ENCODE data around the gene MRPL55.
A peak's percentile ranks its signal among the peaks of the same experiment; 100 is the strongest.
"Not testable (repeated sequence)": the region's sequence is repeated elsewhere in the genome, so short reads cannot be mapped to it uniquely, and the experiment has no call there.

Gene MRPL55

DNA sequence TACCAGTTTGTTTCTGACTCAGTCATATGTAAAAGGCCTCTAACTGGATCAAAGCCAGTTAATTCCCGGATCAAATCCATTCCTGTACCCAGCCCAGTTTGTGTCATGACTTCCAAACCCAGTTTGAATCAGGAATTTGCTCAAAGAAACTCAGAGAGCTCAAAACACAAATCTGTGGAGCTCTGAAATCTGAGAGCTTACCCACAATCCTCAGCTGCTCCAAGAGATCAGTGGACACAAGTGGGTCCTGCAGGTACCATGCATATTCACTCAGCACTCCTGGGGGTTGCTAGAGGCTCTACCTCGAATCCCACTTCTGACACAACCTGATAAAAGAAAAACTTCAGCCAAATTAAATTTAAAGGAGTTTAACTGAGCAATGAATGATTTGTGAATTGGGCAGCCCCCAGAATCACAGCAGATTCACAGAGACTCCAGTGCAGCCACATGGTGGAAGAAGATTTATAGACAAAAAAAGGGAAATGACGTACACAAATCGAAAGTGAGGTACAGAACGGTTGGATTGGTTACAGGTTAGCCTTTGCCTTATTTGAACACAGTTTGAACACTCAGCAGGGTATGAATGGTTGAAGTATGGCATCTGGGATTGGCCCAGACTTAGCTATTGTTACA is 11.9 kb upstream of the MRPL55 start:
- no peak for DNase-seq

DNA sequence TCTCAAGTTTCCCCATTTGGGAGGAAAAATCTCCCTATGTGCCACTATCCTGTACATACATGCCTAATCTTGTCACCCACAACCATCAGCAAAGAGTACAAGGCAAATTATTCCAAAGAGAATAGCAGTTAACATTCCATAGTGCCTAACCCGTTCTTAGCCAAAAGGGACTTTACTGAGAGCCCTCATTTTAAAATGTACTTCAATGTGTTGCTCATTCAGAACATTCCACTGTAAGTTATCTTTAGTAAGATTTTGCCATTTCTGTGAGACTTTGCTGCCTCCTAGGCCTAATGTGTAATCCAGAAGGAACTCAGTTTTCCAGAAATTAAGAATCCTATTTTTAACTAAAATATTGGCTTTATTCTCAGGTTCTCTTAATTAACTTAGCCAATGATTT is 11.3 kb upstream of the MRPL55 start:
- DNase-seq = no peak

DNA sequence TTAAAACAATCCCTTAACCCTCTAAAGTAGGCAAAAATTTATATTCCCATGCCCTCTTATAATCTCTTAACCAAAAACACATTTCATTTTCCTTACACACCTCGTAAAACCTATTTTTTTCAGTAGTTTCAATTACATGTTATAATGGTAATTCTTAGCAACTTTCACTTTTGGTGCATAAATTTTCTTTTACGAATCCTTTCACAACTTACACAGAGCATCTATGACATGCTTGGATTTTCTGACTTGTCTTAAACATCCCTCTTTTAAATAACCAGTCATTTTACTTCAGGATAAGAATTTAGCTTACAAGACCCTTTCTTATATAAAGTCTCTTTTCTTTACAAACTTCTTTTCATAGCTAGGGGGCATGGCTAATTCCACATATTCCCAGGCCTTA is 8.9 kb upstream of the MRPL55 start:
- no peak for DNase-seq

DNA sequence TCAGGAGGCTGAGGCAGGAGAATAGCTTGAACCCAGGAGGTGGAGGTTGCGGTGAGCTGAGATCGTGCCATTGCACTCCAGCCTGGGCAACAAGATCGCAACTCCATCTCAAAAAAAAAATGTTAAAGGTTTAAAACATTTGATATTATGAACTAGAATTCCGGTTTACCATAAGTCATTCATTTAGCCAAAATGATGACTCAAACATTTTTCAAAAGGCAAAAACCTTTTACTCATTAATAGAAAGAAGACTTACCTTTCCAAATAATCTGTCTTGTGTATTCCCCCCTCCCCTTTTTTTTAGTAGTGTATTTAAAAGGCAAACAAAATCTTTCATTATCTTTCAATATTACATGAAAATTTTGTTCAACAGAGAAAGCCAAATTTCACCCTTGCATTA is 8.2 kb upstream of the MRPL55 start:
- DNase-seq = no peak

DNA sequence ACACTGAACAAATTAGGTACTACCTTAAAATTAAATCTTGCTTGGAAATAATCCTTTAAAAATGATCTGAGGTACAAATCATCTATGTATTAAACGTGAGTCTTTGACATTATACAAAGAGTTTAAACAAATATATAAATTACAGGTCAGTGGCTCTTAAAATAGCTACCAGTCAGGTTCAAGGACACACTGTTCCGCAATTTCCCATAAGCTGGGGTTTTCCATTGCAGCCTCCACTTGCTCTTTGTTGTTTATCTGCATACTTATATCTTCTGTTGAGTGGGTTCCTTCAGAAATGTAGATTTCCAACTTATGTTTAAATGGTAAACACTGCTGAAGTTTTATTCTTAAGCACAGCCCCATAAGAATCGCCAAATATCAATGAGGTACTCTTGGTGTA is 5.7 kb upstream of the MRPL55 start:
- DNase-seq = no peak

DNA sequence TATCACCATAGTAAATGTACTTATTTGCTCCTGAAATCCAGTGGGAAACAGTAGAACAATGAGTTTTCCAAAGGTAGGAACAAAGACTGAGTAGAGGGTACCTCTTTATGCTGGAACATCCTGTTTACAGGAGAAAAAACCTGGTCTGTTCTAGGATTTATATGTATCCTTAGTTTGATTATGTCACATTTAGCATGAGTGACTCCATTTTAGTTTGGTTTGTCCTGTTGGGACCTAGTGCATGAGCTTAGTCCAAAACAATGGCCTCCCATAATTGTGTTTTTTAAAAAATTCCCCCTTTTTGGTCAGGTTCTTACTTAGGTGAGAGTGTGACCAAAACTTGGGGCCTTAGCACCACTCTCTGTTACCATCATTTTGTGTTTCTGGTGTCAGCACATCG is 3.5 kb upstream of the MRPL55 start:
- DNase-seq = no peak

DNA sequence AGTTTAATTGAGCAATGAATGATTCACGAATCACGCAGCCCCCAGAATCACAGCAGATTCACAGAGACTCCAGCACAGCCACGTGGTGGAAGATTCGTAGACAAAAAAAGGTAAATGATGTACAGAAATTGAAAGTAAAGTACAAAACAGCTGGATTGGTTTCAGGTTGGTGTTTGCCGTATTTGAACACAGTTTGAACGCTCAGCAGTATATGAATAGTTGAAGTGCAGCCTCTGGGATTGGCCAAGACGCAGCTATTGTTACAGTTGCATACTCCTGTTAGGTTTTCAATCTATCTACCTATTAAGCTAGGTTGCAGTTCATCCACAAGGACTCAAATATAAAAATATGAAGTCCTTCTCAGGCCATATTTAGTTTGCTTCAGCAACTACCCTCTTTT is 3.1 kb upstream of the MRPL55 start:
- DNase-seq = no peak

DNA sequence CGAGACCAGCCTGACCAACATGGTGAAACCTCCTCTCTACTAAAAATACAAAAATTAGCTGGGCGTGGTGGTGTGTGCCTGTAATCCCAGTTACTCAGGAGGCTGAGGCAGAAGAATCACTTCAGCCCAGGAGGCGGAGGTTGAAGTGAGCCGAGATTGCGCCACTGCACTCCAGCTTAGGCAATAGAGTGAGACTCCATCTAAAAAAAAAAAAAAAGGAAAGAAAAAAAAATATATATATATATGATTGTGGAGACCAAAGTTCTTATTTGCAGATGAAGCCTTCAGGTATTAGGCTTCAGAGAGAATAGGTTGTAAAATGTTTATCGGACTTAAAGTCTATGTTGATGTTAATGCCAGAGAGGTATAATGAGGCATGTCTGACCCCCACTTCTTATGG is 2.2 kb upstream of the MRPL55 start:
- DNase-seq = not testable (repeated sequence)

DNA sequence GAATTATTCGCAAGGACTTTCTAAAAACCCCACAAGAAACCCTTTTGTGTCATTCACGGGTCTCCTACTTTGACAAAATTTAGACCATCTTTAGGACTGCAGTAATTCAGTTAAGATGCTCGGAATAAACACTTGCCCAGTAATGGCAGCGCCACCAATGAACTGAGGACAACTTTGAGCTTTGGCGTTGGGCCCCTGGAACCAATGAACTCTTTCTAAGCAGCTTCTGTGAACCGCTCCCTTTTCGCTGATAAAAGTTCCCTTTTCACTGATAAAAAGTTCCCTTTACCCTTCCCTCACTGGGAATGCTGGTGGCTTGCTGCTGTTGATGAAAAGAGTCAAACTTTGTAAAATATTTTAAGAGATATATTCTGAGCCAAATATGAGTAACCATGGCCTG is 1.5 kb upstream of the MRPL55 start:
- no peak for DNase-seq

DNA sequence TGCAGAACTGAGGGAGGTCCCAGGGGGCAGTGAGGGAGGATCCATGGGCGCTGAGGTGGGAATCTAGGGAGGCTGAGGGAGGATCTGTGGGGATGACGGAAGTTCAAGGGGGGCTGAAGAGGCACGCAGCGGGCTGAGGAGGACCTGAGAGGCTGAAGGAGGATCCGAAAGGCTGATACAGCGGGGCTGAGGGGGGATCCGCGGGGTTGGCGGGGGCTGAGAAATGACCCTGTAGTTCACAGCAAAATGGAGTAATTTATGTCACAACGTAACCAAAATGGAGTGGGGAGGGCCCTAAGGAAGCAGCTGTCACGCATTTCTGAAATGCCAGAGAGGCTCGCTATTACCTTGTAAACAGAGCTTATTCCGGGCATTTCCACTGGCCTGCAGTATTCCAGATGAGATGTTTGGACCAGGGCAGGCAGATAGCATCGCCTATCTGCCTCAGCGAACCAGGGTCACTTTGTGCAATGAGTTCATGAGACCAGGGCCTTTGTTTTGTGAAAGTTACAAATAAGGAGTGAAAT is 926 bp upstream of the MRPL55 start:
- no peak for DNase-seq

DNA sequence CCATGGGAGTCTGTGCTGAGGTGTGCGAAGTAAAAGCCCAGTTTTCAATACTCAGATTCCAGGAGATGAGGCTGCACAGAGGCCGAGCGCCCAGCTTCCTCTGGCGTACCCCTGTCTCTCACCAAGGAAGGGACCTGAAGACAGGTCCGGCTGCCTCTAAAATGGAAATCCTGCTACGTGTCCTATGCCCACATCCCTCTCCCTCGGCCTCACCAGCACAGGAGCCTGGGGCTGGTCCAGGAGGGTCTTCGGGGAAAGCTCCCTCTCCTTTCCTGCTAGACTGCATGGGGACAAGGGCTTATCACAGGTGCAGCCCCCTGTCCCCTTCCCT is 392 bp downstream of the MRPL55 start:
- no peak for DNase-seq

DNA sequence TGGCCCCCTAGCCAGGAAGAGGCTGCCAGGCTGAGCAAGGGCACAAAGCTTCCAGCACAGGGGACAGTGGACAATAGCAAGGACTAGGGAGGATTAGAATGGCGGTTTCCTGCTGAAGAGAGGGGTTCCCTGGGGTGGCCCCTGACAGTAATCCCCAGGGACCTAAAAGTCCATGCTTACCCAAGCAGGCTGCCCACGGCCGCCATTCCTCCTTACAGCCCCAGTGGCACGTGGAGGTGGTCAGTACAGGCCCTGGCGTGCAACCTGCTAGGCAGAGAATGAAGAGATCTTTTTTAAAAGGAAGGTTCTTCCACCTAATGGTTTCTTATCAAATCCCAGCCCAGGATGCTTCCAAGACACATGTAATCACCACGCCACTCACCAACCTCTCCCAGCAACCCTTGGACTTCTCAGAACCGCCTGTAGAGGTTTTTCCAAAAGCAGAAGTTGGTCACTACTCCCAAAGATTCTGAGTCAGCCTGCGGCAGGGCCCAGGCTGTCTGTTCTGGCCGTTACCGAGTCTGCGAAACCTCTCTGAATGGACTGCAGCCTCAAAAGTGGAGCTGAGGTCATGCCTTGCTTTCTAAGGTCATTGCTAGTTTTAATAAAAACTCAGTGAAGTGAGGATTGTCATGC is 926 bp downstream of the MRPL55 start:
- no peak for DNase-seq

DNA sequence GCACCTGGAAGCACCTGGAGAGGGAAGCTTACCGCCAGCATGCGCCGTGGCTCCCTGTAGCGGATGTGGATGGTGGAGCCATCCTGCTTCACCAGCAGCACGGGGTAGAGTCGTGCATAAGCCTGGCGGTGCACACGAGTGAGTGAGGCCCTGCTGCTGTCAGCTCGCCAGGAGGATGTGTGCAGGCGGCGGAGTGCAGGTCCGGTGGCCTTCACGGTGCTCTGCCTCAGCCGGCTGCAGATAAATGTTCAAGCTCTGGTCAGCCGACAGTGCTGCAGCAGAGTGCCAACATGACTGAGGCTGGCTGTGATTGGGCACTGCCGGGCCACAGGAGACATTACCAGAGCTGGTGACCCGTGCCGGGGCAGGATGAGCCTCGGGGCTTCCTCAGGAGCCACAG is 1.5 kb downstream of the MRPL55 start:
- DNase-seq = no peak

DNA sequence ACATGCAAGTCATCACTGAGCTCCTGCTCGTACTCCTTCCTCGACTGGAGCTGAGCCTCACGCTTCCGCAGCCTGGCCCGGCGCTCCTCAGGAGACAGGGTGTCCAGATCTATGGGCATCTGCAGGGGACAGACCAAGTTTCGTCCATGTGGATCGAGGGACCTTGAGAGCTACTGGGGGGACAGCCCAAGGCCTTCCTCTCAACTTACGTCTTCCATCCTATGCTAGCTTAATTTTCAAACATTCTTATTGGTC is 2.4 kb downstream of the MRPL55 start:
- no peak for DNase-seq

DNA sequence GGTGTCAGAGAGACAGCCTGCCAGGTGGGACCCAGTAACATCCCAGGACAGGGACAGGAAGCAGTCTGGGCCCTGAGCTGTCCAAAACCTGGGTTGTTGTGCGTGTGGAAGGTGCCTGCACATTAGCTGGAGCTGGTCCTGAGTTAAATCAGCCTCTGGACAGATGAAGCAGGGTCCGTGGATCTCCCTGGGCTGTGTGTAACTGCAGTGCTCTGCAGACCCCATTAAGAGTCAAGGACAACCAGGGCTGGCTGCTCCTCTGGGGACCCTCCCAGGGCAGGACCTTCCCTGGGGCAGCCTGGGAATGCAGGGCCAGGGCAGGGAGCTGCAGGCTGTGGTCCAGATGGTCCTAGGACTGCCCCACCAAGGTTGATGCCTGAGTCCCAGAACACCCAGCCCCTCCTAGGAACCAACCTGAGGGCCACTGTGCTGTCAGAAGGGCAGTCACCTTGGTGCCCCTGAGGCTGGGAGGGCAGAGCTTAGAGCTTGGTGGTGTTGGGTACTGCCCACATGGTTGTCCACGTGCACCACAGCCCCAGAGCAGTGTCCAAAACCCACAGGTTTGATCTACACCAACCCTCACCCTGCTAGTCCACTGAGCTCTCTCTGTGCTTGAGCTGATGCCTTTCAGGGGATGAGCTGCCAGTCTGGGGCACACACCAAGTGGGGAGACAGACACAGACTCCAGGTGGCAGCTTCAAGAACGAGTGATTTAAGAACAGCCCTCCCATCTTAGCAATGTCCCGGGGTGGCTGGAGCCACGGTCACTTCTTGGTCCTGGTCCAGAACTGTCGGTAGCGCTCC is 2.9 kb downstream of the MRPL55 start:
- no peak for DNase-seq

DNA sequence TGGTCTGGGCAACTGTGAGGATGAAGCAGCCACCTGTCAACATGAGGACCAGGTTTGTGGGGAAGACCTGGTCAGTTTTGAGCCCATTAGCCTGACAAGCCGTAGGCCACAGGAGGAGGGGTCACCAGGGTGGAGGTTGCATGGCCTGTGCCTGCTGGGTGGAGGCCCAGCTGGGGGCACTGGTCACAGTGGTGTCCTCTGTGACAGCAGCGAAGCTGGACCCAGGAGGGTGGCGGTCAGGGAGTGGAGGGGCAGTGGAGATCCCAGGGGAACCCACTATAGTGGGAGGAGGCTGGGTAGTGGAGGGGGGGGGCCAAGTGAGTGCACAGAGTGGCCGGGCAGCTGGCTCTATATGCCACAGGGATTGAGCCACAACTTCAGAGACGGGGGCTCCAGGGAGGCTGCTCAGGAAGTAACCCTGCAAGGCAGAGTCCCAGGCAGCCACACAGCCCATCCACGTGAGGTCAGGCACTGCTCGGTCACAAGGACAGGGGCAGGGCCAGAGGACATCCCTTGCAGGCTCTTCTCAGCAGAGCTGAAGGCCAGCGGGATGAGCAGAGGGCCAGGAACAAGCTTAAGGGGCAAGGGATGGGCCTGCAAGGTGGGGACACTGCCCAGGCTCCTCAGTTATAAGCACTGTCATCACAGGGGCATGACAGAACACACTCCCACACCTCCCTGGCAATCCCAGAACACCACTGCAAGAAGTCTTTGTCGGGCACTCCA is 3.7 kb downstream of the MRPL55 start:
- no peak for DNase-seq

DNA sequence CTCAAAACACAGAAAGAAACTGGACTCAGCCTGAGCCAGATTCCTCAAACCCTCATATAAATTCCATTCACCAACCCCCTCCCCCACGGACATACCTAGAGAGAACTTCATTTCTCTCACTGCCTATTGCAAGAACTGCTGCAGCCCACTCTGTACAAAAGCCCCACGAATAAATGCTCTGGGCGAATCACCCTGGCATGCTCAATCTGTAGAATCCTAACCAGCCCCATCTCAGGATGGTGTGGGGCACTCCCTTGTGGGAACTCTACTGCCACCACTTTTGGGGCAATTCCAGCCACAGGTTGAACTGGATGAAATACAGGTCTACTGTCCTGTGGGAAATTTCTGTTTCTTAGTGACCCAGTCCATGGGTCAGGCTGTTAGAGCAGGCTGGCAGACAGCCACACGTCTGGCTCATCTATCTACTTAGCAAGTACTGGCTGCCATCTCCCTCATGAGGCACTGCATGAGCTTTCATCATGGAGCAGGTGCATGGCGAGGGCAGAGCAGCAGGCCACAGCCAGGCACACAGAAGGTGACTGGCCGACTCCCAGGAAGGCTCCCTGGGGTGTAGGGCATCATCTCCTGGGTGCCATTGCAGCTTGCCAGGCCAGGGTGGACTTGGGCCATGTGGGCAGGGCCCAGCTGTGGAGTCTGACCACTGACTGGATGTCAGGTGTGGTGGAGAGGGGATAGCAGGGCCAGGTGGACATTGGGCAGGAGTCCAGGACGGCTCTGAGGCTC is 4.4 kb downstream of the MRPL55 start:
- DNase-seq = no peak

DNA sequence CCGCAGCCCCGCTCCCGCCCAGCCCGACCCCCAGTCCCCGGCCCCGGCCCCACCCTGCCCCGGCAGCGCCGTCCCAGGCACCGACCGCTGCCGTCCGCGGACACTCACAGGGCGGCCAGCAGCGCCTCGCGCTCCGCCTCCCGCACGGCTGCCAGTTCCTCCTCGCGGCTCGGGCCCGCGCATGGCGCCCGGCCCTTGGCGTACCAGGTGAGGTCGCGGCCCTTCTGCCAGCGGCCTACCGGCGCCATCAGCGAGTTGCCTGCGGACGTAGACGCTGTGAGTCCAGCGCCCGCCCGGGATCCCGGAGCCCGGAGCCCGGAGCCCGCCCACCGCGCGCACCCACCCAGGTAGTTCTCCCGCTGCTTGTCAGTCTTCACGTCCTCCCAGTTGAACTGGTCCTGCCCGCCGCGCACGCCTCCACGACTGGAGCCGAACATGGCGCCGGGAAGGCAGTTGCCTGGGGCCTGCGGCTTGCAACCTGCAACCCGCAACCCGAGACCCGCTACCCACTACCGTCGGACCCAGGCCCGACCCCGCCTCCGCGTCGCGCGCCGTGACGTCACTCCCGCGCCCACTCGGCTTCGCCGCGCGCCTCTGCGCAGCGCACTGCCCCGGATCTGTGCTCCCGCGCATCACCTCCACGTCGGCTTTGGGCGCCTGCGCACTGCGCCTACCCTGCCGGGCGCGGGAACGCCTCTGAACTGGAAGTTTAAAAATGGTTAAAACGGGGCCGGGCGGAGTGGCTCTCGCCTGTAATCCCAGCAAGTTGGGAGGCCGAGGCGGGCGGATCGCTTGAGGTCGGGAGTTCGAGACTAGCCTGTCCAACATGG is 6.1 kb downstream of the MRPL55 start, which contains the start of gene C1orf35:
Gene C1orf35, minus strand, starts transcription at position 535 of the 830 bp plus-strand sequence. Its CDS starts 98 bp downstream, at position 437.
- peak; percentile 79 to 90 for DNase-seq

DNA sequence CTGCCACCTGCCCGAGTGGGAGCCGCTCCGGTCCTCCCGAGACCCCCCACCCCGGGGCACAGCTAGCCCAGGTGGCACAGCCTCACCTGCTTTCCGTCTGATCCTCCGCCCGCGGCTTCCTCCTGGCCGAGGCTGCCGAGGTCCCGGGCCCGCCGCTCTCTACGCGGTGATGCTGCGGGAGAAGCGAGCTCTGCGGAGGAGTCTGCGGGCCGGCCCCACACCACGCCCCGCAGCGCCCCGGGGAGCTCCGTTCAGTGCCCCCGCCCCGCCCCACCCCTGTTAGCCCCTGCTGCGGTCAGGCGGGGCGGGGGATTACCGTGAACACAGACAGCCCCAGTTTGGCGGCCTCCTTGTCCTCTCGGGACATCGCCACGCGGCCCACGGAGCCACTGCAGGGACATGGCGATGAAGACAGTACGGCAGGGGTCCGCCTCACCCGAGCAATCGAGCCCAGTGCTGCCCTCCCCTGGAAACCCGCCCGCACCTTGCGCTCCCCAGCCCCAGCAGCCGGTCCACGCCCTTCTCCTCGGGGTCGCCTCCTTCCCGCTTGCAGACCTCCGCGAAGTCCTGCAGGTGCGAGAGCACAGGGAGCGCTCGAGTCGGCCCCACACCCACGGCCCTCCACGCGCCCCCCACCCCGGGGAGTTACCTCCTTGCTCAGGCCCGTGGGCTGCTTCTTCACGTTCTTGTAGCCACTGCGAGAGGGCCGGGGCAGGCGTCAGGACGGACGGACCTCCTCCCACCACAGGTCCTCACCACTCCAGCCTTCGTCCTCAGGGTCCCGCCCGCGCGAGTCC is 6.9 kb downstream of the MRPL55 start:
- peak in 1 of 2 donors; percentile 65 for DNase-seq

DNA sequence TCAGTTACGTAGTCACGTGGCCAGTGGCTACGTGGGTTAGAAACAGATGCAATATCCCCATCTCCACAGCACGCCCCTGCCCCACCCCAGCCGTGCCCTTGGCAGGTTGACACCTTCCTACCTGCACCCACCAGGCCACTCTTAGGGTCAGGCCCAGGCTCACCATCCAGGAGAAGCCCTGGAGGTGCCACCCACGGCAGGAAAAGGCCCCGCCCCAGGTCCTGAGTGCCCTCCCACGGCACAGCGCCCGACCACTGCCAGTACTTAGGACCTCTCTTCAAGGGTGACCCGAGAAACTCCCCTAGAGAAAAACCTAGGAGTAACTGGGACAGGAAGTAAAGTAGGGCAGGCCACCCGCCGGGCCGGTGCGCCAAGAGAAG is 7.5 kb downstream of the MRPL55 start:
- no peak for DNase-seq

All from bone marrow (tissue), 2 donors.